Liver (tissue), 9 donors: Measurements from ENCODE around the gene DHX16. TPM values are rescaled to one million over a fixed set of nuclear protein-coding genes. Genes with fewer than 3 reads are reported as not detected.

Experiments
- DNase-seq: peaks from one replicate; pipeline ENCODE4 v3.0.0-alpha.2; 2017; ENCODE audit warnings: low spot score
- H3K27ac ChIP-seq, 2 donors: one replicate each; pipeline ENCODE4 v1.7.0; 2013; ENCODE audit warnings: inconsistent platforms in 2 of 2, low read length in 2 of 2, control low read depth in 1 of 2, low read depth in 1 of 2, mild to moderate bottlenecking in 1 of 2
- H3K27me3 ChIP-seq, 4 donors: one replicate each; pipeline versions ENCODE4 v1.6.1 to v1.7.0; 2013; ENCODE audit warnings: low read length in 3 of 4, inconsistent platforms in 1 of 4, mild to moderate bottlenecking in 1 of 4, moderate library complexity in 1 of 4; ENCODE audit not compliant: control insufficient read depth in 4 of 4, insufficient read depth in 4 of 4
- H3K36me3 ChIP-seq, 4 donors: one replicate each; pipeline versions ENCODE4 v1.6.1 to v1.7.0; 2013; ENCODE audit warnings: low read length in 3 of 4, mild to moderate bottlenecking in 3 of 4, low read depth in 1 of 4, moderate library complexity in 1 of 4; ENCODE audit not compliant: control insufficient read depth in 4 of 4, insufficient read depth in 3 of 4
- H3K4me1 ChIP-seq, 4 donors: one replicate each; pipeline versions ENCODE4 v1.6.1 to v1.7.0; 2013; ENCODE audit warnings: low read length in 3 of 4, mild to moderate bottlenecking in 3 of 4, moderate library complexity in 1 of 4; ENCODE audit not compliant: control insufficient read depth in 4 of 4, insufficient read depth in 4 of 4
- H3K4me3 ChIP-seq, 3 donors: one replicate each; pipeline versions ENCODE4 v1.6.1 to v1.7.0; 2013; ENCODE audit warnings: low read length in 3 of 3, control low read depth in 1 of 3, low read depth in 1 of 3, mild to moderate bottlenecking in 1 of 3
- H3K9ac ChIP-seq, 2 donors: one replicate each; pipeline ENCODE4 v1.7.0; 2013; ENCODE audit warnings: low read length in 2 of 2, mild to moderate bottlenecking in 2 of 2, moderate library complexity in 2 of 2, control low read depth in 1 of 2, low read depth in 1 of 2
- H3K9me3 ChIP-seq, 4 donors: one replicate each; pipeline versions ENCODE4 v1.6.1 to v1.7.0; 2013; ENCODE audit warnings: low read length in 3 of 4; ENCODE audit not compliant: control insufficient read depth in 4 of 4
- EGR1 ChIP-seq, 2 donors: IDR thresholded peaks; 2 replicates each; pipeline ENCODE4 v1.6.1; 2016 to 2018; ENCODE audit warnings: antibody characterized with exemption in 2 of 2, low read depth in 2 of 2
- FOXA1 ChIP-seq: IDR thresholded peaks from 2 replicates; pipeline ENCODE4 v1.6.1; 2016; ENCODE audit warnings: antibody characterized with exemption
- FOXA2 ChIP-seq: IDR thresholded peaks from 2 replicates; pipeline ENCODE4 v1.6.1; 2016; ENCODE audit warnings: antibody characterized with exemption
- GABPA ChIP-seq, 2 donors: IDR thresholded peaks in 1 of 2; conservative IDR thresholded peaks in 1 of 2; 2 replicates each; pipeline ENCODE4 v1.6.1; 2016; ENCODE audit warnings: antibody characterized with exemption in 2 of 2, mild to moderate bottlenecking in 1 of 2, moderate library complexity in 1 of 2
- HNF4A ChIP-seq, 2 donors: conservative IDR thresholded peaks; 2 replicates each; pipeline ENCODE4 v1.6.1; 2016; ENCODE audit warnings: antibody characterized with exemption in 2 of 2, mild to moderate bottlenecking in 2 of 2
- HNF4G ChIP-seq: IDR thresholded peaks from 2 replicates; pipeline ENCODE4 v1.6.1; 2016; ENCODE audit warnings: antibody characterized with exemption
- JUND ChIP-seq, 2 donors: IDR thresholded peaks; 2 replicates each; pipeline ENCODE4 v1.6.1; 2016; ENCODE audit warnings: antibody characterized with exemption in 2 of 2
- MAX ChIP-seq: IDR thresholded peaks from 2 replicates; pipeline ENCODE4 v1.6.1; 2016; ENCODE audit warnings: antibody characterized with exemption
- NR2F2 ChIP-seq: IDR thresholded peaks from 2 replicates; pipeline ENCODE4 v1.6.1; 2016; ENCODE audit warnings: antibody characterized with exemption
- RAD21 ChIP-seq, 2 donors: IDR thresholded peaks; 2 replicates each; pipeline ENCODE4 v1.6.1; 2016; ENCODE audit warnings: antibody characterized with exemption in 2 of 2, mild to moderate bottlenecking in 2 of 2
- RXRA ChIP-seq, 2 donors: IDR thresholded peaks; 2 replicates each; pipeline ENCODE4 v1.6.1; 2017 to 2018; ENCODE audit warnings: antibody characterized with exemption in 2 of 2, mild to moderate bottlenecking in 1 of 2
- SP1 ChIP-seq: IDR thresholded peaks from 2 replicates; pipeline ENCODE4 v1.6.1; 2018; ENCODE audit warnings: antibody characterized with exemption, mild to moderate bottlenecking
- TAF1 ChIP-seq: conservative IDR thresholded peaks from 2 replicates; pipeline ENCODE4 v1.6.1; 2016; ENCODE audit warnings: antibody characterized with exemption, mild to moderate bottlenecking
- YY1 ChIP-seq: IDR thresholded peaks from 2 replicates; pipeline ENCODE4 v1.6.1; 2016; ENCODE audit warnings: antibody characterized with exemption, mild to moderate bottlenecking
- ZBTB33 ChIP-seq: IDR thresholded peaks from 2 replicates; pipeline ENCODE4 v1.6.1; 2016; ENCODE audit warnings: antibody characterized with exemption
- WGBS: extraction: QIAGEN DNeasy Blood & Tissue Kit; methylation state at CpG from one replicate; pipeline ENCODE4 v1.1.7; 2013; 5-methylcytosine and 5-hydroxymethylcytosine counted together
- polyA plus RNA-seq, 2 donors: library from polyadenylated mRNA; stranded (reverse) in 1 of 2; unstranded in 1 of 2; fragments of 200-250 nt in 1 of 2; fragments of >200 nt in 1 of 2; fragmentation: Nextera tagmentation in 1 of 2; extraction: Ambion mirVana in 1 of 2; gene quantifications; one replicate each; pipeline versions ENCODE4 v1.2.1 to v1.2.3, GENCODE V29; 2013 to 2015
- total RNA-seq, 2 donors: library from RNA; depleted of rRNA; stranded (reverse); fragments of >200 nt; gene quantifications; one replicate each; pipeline ENCODE4 v1.2.3, GENCODE V29; 2014
- TF ChIP-seq, protein P1 (sequence below): IDR thresholded peaks from 2 replicates; pipeline ENCODE4 v1.6.1; 2016; ENCODE audit warnings: antibody characterized with exemption
- TF ChIP-seq, protein P2 (sequence below): IDR thresholded peaks from 2 replicates; pipeline ENCODE4 v1.6.1; 2016; ENCODE audit warnings: antibody characterized with exemption, mild to moderate bottlenecking
- donor health status: healthy.
- donor health status: healthy.
- donor health status: healthy.
- donor health status: healthy.
- donor health status: healthy.

Gene DHX16
- total and polyA plus RNA-seq, 4 donors, result 10.1 to 23.9 (median 17.4) TPM

DNA sequence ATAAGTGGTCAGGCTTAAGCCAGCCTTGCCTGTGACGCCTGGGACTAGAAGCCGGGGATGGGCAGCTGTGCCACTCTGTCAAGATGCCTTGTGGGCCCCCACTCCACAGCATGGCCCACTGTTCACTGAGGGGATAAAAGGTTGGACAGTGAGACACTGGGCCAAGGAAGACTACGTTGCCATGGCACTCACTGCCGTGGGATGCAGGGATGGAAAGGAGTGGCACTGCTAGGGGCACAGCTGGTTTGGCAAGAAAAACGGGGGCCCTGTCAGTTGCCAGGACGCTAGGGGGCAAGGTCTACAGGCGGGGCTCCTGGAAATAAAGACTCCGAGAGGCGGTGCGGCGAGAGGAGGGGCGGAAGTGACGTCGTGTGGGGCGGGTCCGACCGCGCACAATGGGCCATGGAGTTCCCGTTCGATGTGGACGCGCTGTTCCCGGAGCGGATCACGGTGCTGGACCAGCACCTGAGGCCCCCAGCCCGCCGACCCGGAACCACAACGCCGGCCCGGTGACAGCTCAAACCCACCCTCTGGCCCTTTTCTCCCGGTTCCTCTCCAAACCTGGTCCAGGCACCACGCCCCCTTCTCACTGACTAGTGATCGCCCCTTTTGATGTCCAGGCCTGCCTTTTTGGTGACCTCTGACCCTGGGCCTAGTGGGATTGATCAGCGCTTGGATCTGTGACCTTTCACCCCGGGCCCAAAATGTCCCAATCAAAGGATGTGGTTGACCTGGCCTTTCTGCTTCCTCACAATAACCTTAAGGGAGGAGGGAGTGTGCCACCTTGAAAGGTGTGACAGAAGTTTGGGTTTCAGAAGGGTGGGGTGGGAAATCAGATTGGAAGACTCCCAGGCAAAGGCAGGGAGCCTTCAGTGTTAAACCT lies 46.1 kb downstream of the DHX16 start, which contains the start of gene ATAT1 (continued):
- TF ChIP-seq TAF1, result no peak
- peak; percentile 72 for TF ChIP-seq HNF4G
- TF ChIP-seq JUND (IDR thresholded peaks at IDR 0.05), result no peak
- TF ChIP-seq GABPA (IDR thresholded peaks at IDR 0.05 in 1 of 2, conservative IDR thresholded peaks at IDR 0.05 in 1 of 2), result peak; percentile 73 to 91
- no peak for TF ChIP-seq MAX
- peak; percentile 24 to 54 for TF ChIP-seq RAD21 (IDR thresholded peaks at IDR 0.05)
- TF ChIP-seq RXRA (IDR thresholded peaks at IDR 0.05), result peak; percentile 40 to 78

- Histone ChIP-seq H3K4me3 (no peak overlapping the region), H3K9ac (no peak overlapping the region), H3K36me3 (peaks cover 12 to 48% (median 31%) of the 10 kb centered on the region in 4 donors), H3K27ac (no peak overlapping the region), H3K27me3 (no peaks in the 10 kb centered on the region), H3K9me3 (no peaks in the 10 kb centered on the region), H3K4me1 (peaks cover 1 to 20% (median 12%) of the 10 kb centered on the region in 4 donors)
- no peak for TF ChIP-seq SP1
- TF ChIP-seq, protein P1, sequence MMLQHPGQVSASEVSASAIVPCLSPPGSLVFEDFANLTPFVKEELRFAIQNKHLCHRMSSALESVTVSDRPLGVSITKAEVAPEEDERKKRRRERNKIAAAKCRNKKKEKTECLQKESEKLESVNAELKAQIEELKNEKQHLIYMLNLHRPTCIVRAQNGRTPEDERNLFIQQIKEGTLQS, result no peak
- no peak for TF ChIP-seq GABPA (IDR thresholded peaks at IDR 0.05 in 1 of 2, conservative IDR thresholded peaks at IDR 0.05 in 1 of 2)
- TF ChIP-seq EGR1 (IDR thresholded peaks at IDR 0.05; ENCODE audit: low read depth in 2 of 2), result no peak
- TF ChIP-seq TAF1, result no peak
- TF ChIP-seq YY1, result no peak
- TF ChIP-seq HNF4G, result no peak
- TF ChIP-seq RAD21 (IDR thresholded peaks at IDR 0.05), result no peak
- TF ChIP-seq ZBTB33, result no peak
- no peak for TF ChIP-seq JUND (IDR thresholded peaks at IDR 0.05)
- TF ChIP-seq, protein P2, sequence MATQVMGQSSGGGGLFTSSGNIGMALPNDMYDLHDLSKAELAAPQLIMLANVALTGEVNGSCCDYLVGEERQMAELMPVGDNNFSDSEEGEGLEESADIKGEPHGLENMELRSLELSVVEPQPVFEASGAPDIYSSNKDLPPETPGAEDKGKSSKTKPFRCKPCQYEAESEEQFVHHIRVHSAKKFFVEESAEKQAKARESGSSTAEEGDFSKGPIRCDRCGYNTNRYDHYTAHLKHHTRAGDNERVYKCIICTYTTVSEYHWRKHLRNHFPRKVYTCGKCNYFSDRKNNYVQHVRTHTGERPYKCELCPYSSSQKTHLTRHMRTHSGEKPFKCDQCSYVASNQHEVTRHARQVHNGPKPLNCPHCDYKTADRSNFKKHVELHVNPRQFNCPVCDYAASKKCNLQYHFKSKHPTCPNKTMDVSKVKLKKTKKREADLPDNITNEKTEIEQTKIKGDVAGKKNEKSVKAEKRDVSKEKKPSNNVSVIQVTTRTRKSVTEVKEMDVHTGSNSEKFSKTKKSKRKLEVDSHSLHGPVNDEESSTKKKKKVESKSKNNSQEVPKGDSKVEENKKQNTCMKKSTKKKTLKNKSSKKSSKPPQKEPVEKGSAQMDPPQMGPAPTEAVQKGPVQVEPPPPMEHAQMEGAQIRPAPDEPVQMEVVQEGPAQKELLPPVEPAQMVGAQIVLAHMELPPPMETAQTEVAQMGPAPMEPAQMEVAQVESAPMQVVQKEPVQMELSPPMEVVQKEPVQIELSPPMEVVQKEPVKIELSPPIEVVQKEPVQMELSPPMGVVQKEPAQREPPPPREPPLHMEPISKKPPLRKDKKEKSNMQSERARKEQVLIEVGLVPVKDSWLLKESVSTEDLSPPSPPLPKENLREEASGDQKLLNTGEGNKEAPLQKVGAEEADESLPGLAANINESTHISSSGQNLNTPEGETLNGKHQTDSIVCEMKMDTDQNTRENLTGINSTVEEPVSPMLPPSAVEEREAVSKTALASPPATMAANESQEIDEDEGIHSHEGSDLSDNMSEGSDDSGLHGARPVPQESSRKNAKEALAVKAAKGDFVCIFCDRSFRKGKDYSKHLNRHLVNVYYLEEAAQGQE, result no peak
- DNase-seq, result no peak
- WGBS, result 98% methylated on average over 8 of the region's 8 CpGs
Observed at GRCh38 chr6:30625511-30625910, 47.3 kb downstream of the DHX16 start.

GRCh38 chr6:30619561-30619960 lies 53.2 kb downstream of the DHX16 start:
- no peak overlapping the region for H3K27ac ChIP-seq
- H3K4me3 ChIP-seq, result no peak overlapping the region
- no peaks in the 10 kb centered on the region for H3K27me3 ChIP-seq
- WGBS, result 98% methylated on average over 11 of the region's 11 CpGs
- no peaks in the 10 kb centered on the region for H3K9me3 ChIP-seq
- DNase-seq, result no peak
- peaks cover under 1 to 10% (median 5%) of the 10 kb centered on the region in 4 donors for H3K4me1 ChIP-seq
- no peak overlapping the region for H3K9ac ChIP-seq
- peaks cover 10 to 38% (median 28%) of the 10 kb centered on the region in 4 donors for H3K36me3 ChIP-seq
- TF ChIP-seq NR2F2 (no peak), FOXA1 (no peak), MAX (no peak), JUND (IDR thresholded peaks at IDR 0.05) (no peak), RAD21 (IDR thresholded peaks at IDR 0.05) (no peak), HNF4A (conservative IDR thresholded peaks at IDR 0.05) (no peak), TAF1 (no peak), RXRA (IDR thresholded peaks at IDR 0.05) (no peak), FOXA2 (no peak), YY1 (no peak)
- TF ChIP-seq, protein P1, result no peak
- TF ChIP-seq, protein P2, result no peak
